A673 (cell line): ENCODE results near the gene PDE6A. TPM values are rescaled to one million over a fixed set of nuclear protein-coding genes. Genes with fewer than 3 reads are reported as not detected.

ENCODE experiments used
- BruUV-seq: library from RNA; stranded (reverse); fragments of 400-500 nt; replicated peaks from 2 replicates; lab custom pipeline; 2021; lab: Mats Ljungman, UMichigan
- CTCF ChIA-PET: fragments of 300-600 bp; sonication (Branson Sonifier 250); formaldehyde crosslinking; loops from one replicate; lab custom pipeline; 2022; ENCODE audit warnings: antibody characterized with exemption; lab: Charles Lee
- POLR2A ChIA-PET: fragments of 300-600 bp; sonication (Branson Sonifier 250); formaldehyde crosslinking; loops from one replicate; lab custom pipeline; 2022; ENCODE audit warnings: antibody characterized with exemption; ENCODE audit not compliant: low non-redundant PET; lab: Charles Lee
- DNase-seq: peaks from one replicate; pipeline ENCODE4 v3.0.0-alpha.2; 2015; ENCODE audit warnings: low spot score
- H3K27ac ChIP-seq: fragments of 200-600 bp; sonication (generic); 2 replicates; pipeline ENCODE4 v1.5.1; 2016; ENCODE audit warnings: mixed run types, low read depth, mild to moderate bottlenecking, mixed read lengths, antibody characterized with exemption, low read length; ENCODE audit not compliant: poor library complexity, severe bottlenecking
- H3K27me3 ChIP-seq: fragments of 200-600 bp; sonication (generic); replicated peaks from 2 replicates; pipeline ENCODE4 v1.6.1; 2017; ENCODE audit warnings: mixed run types, low read depth, mild to moderate bottlenecking, mixed read lengths, antibody characterized with exemption, low read length; ENCODE audit not compliant: insufficient read depth, poor library complexity
- H3K36me3 ChIP-seq: fragments of 200-600 bp; sonication (generic); 2 replicates; pipeline ENCODE4 v1.6.1; 2016; ENCODE audit warnings: mixed run types, mild to moderate bottlenecking, mixed read lengths, antibody characterized with exemption, low read length; ENCODE audit not compliant: insufficient read depth, poor library complexity, severe bottlenecking
- H3K4me1 ChIP-seq: fragments of 200-600 bp; sonication (generic); 2 replicates; pipeline ENCODE4 v1.6.1; 2017; ENCODE audit warnings: mixed run types, mild to moderate bottlenecking, mixed read lengths, antibody characterized with exemption, low read length; ENCODE audit not compliant: insufficient read depth, poor library complexity, severe bottlenecking
- H3K4me3 ChIP-seq: fragments of 200-600 bp; sonication (generic); 2 replicates; pipeline ENCODE4 v1.5.1; 2016; ENCODE audit warnings: low read depth, mixed run types, mild to moderate bottlenecking, mixed read lengths, low read length; ENCODE audit not compliant: poor library complexity, severe bottlenecking
- H3K9me3 ChIP-seq: fragments of 200-600 bp; sonication (generic); 2 replicates; pipeline ENCODE4 v1.6.1; 2016; ENCODE audit warnings: mixed run types, low read depth, mild to moderate bottlenecking, mixed read lengths, antibody characterized with exemption, low read length; ENCODE audit not compliant: poor library complexity, severe bottlenecking
- CTCF ChIP-seq: fragments of 300-800, 200-600 bp; sonication (generic); conservative IDR thresholded peaks from 2 replicates; pipeline ENCODE4 v1.5.1; 2017; ENCODE audit warnings: low read depth, mild to moderate bottlenecking, antibody characterized with exemption, low read length, moderate library complexity, mixed read lengths
- EZH2 ChIP-seq: fragments of 200-600 bp; sonication (generic); IDR thresholded peaks from 2 replicates; pipeline ENCODE4 v1.6.1; 2017; ENCODE audit warnings: borderline replicate concordance, low read depth, mild to moderate bottlenecking, mixed read lengths, antibody characterized with exemption, low read length; ENCODE audit not compliant: poor library complexity, severe bottlenecking
- intact Hi-C: fragments of 100-400 bp; cut with micrococcal nuclease; formaldehyde crosslinking; loops from one replicate; pipeline ENCODE4 v1.10.0; 2022; ENCODE audit not compliant: unreplicated experiment
- total RNA-seq: library from RNA; stranded (reverse); gene quantifications from 2 replicates; pipeline ENCODE4 v1.2.3, GENCODE V29; 2021

Gene PDE6A
- total RNA-seq, 1 experiment from 2014 or later, result 0.49 TPM

GRCh38 chr5:149824120-149824519 is 120.5 kb downstream of the PDE6A start:
- no peak overlapping the region for H3K4me3 ChIP-seq
- POLR2A ChIA-PET, result no interaction called here
- no peak for DNase-seq
- intact Hi-C loops, result no loop called here
- BruUV-seq, result no TSS peak
- H3K4me1 ChIP-seq, result peaks cover 13% of the 10 kb centered on the region
- no peaks in the 10 kb centered on the region for H3K27me3 ChIP-seq
- TF ChIP-seq EZH2, result no peak
- no peak for TF ChIP-seq CTCF
- H3K9me3 ChIP-seq, result no peaks in the 10 kb centered on the region
- H3K36me3 ChIP-seq, result no peaks in the 10 kb centered on the region
- CTCF ChIA-PET, result no interaction called here
- H3K27ac ChIP-seq, result no peak overlapping the region

GRCh38 chr5:149823375-149823774 is 121.2 kb downstream of the PDE6A start:
- Histone ChIP-seq H3K27ac (no peak overlapping the region), H3K9me3 (no peaks in the 10 kb centered on the region), H3K36me3 (no peaks in the 10 kb centered on the region), H3K4me3 (no peak overlapping the region), H3K4me1 (peaks cover 9% of the 10 kb centered on the region), H3K27me3 (no peaks in the 10 kb centered on the region)
- CTCF ChIA-PET, result interaction anchor here (0.8 kb wide), 1 partner anchor 156 kb away, joined by 3 read pairs; no protein-coding TSS in a partner anchor
- intact Hi-C loops, result no loop called here
- POLR2A ChIA-PET, result no interaction called here
- no peak for DNase-seq
- BruUV-seq, result no TSS peak
- TF ChIP-seq CTCF (no peak), EZH2 (no peak)

GRCh38 chr5:149822301-149822700 is 122.3 kb downstream of the PDE6A start:
- BruUV-seq, result no TSS peak
- no peaks in the 10 kb centered on the region for H3K9me3 ChIP-seq
- intact Hi-C loops, result no loop called here

More at GRCh38 chr5:149822301-149822700, 122.3 kb downstream of the PDE6A start:
- ChIA-PET POLR2A (no interaction called here), CTCF (interaction anchor here (1.0 kb wide), 1 partner anchor 155 kb away, joined by 3 read pairs; no protein-coding TSS in a partner anchor)
- Histone ChIP-seq H3K4me1 (peaks cover 9% of the 10 kb centered on the region), H3K4me3 (no peak overlapping the region), H3K36me3 (no peaks in the 10 kb centered on the region), H3K27me3 (no peaks in the 10 kb centered on the region), H3K27ac (no peak overlapping the region)
- no peak for DNase-seq
- TF ChIP-seq CTCF, result no peak
- TF ChIP-seq EZH2, result no peak
